Stimulated activated CD4-positive, alpha-beta T cell treated with anti-CD3 and anti-CD28 coated beads, Interleukin-15, amount 100 ng/mL, for 48 hours (primary cell): ENCODE data around the gene GRK1.

Source experiments
- DNase-seq, 2 donors: peaks; one replicate each; pipeline ENCODE4 v3.0.0-alpha.2; 2020; ENCODE audit warnings: low read depth in 2 of 2

GRK1 gene

DNA sequence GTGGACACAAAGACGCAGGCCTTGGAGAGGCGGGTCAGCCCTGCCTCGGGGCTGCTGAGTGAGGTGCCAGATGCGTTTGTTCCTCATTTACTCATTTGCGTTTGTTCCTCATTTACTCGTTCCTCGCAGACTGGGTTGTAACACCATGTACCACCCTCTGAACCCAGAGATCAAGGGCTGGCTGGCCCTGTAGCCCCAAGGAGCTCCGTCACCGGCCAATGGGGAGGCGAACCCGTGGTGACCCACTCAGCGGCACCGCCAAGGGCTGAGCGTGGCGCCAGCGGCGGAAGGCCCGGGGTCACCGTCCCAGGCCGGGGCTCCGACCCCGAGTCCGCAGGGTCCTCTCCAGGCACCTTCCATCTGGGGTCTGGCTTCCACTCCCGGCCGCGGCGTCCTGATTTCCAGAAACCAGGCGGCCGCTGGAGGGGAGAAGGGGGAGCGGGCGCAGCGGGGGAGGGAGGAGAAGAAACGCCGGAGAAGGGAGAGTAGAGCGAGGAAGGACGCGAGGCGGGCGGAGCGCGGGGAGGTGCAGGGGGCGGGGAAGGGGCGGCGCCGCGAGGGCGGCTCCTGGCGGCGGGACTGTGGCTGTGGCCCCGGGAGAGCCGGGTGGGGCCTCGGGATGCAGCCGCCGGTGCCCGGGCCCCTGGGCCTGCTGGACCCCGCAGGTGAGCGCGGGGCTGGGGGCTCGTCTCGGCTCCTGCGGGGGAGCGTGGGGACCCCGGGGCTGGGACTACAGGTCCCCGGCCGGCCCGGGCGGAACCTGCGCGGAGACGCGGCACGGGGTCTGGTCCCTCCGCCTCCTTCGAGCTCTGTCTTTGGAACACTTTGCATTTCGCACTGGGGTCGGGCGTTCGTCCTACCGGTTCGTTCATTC, 91.9 kb downstream of the GRK1 start, which contains the start of gene TMEM255B:
Gene TMEM255B, plus strand, starts transcription at position 576 of the 874 bp plus-strand sequence. Its CDS starts 44 bp downstream, at position 620.
- peak; percentile 52 to 65 for DNase-seq

DNA sequence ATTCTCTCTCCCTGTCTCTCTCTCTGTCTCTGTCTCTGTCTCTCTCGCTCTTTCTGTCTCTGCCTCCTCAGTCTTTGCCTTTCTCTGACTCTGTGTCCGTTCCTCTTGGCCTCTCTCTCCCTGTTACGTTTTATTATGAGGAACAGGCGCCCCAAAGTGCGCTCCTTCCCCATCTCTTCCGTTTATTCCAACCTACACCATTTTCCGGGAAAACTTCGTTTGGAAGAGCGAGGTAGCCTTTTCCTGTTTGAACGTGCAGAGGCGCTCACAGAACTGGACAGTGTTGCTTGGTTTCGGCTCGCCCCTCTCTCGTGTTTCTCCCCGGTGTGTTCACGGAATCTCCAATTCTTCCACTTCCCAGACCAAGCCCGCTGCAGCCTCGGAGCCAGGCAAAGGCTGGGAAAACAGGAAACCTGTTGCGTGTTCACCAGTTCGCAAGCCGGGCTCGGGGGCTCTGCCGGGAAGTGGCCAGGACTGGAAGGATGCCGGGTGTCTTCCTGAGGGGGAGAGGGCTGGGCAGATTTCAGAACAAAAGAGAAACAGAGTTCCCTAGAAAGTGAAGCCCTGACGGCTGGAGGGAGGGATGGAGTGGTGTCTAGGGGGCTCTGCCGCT, 92.6 kb downstream of the GRK1 start:
- no peak for DNase-seq

DNA sequence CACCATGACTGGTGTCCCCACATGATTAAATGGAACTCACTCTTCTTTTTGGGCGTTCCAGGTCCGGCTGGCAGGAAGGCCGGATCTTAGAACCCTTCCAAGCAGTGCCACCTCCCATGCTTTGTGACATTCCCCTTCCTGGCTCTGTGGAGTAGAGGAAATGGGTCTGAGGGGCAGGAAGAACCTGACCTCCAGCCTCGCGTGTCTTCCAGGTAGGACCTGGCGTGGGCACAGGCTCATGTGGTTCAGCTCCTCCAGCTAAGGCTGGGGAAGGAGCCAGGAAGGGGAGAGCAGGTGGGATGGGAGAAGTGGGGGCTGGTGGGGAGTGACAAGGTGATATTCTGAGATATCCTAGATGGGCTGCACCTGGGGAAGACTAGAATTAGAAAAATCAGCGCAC, 94.1 kb downstream of the GRK1 start:
- no peak for DNase-seq

DNA sequence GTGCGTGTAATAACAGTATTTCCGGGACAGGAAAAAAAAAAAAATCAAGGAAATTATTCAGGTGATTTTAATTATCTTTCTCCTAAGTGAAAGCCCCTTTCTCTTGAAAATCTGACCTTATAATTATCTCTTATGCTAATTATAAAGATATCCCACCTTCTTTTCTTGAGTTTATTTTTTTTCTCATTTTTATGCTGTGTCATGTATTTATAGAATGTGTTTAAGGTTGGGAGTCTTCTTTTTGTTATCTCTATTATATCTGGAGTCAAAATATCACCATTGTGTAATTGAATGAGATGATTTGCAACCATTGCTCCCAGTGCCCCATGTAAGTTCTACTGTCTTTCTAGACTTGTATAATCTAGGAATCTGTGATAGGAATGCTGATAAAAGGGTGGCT, 95.1 kb downstream of the GRK1 start:
- DNase-seq: no peak

DNA sequence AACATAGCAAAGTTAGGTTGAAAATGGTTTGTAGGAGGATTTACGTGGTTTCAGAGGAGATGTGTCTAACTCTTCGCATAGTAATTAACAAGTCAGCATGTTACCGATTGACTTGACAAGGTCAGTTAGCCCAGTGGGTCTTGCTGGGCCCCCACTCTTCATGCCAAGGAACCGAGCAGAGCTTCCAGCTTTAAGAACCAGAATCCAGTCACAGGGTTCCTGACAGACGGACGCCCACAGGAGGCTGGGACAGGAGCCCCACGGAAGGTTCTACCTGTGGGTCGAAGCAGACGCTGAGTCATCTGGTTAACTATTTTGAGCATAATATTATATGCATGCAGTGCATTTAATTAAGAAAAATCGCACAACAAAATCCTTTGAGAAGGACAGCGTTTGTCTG, 95.5 kb downstream of the GRK1 start:
- DNase-seq: no peak

DNA sequence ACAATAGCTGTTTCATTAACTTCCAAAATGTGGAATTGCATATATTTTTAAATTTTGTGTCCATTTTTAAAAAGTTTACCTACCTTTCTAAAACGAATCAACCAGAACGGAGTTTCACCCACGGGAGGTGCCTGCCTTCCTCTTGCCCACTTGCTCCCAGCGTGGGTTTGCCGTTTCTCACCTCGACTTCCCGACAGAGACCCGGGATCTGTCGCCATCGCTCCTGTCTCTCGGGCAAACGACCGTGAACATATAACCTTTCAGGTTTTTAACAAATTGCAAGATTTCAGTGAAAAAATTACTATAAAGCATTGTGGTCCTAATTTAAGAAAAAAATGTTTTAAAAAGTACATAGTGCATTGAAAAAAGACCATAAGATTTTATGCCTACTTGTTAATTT, 96.2 kb downstream of the GRK1 start:
- DNase-seq: no peak

DNA sequence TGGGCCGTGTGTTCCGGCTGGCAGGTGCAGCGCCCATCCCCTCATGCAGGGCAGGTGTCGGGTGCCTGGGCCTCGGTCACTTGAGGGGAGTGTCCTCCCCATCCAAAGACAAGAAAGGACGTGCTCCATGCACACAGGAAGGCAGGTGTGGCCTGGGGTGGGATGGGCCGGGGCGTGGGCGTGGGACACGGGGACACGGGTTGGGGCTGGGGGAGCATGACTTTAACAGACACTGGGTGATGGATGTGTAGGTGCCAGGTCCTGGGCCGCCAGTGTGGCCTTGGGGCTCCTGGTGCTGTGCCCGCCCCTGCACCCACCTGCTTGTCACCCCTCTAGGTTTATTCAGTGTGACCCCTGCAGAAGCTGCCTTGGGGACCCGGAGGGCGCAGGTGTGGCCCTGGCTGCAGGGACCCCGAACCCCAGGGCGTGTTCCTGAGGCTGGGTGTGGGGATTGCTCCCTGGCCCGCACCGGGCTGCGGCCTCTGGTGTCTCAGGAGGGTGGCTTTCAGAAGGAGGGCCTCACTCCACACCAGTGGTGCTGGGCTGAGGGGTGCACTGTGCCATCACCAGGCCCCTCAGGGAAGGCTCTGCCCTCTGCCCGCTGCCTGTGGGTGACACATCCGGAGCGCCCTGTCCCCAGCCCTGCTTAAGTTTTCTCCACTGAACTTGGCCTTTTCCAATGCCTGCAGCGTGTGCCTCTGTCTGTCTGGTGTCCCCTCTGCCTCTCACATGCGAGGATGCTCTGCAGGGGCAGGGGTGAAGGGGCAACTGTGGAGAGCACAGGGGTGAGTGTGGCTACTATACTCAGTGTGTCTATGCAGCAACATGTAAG, 97.2 kb downstream of the GRK1 start:
- no peak for DNase-seq

DNA sequence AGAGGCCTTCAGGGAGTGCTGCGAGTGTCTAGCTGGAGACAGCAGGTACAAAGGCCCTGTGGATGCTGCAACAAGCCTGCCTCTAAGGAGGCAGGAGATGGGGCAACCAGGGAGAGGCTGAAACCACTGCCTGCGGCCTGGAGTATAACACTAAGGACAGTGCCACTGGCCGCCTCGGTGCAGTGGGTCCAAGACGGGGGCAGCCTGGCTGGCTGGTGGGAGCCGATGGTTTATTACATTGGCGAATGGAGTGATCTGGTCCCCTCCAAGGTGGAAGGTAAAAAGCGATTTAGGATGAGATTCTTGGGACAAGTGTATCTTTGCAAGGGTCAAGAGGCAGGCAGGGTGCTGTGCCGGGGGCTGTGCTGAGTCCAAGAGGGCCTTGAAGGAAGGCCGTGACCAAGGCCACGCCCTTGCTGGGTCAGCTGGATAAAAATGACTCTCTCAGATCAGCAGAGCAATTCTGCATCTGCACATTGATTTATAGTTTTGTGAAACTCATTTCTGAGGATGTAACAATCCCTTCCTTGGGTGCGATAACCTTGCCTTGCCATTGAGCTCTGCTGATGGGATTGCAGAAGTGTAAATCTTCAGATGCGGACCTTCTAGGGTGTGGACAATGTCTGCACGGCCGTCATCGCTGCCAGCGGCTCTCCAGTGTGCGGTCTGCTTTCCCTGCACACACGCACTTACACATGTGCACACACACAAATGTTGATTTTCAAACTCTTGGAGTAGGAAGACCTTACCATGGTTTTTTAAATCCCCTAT, 98.0 kb downstream of the GRK1 start:
- no peak for DNase-seq

DNA sequence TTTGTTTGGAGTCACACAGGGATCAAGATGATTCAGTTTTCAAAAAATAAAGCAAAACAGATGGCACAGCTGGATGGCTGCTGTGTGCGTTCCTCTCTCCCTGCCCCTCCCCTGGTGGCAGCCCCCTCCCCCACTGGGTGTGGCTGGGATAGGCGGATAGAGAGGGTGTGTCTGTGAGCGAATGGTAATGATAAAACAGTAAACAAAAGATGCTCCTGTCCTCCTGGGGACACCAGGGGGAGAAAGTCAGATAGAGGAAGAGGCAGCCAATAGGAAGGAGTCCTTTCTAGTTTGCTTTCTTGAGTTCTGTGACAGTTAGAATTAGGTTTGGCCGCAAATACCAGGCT, 98.5 kb downstream of the GRK1 start:
- no peak for DNase-seq

DNA sequence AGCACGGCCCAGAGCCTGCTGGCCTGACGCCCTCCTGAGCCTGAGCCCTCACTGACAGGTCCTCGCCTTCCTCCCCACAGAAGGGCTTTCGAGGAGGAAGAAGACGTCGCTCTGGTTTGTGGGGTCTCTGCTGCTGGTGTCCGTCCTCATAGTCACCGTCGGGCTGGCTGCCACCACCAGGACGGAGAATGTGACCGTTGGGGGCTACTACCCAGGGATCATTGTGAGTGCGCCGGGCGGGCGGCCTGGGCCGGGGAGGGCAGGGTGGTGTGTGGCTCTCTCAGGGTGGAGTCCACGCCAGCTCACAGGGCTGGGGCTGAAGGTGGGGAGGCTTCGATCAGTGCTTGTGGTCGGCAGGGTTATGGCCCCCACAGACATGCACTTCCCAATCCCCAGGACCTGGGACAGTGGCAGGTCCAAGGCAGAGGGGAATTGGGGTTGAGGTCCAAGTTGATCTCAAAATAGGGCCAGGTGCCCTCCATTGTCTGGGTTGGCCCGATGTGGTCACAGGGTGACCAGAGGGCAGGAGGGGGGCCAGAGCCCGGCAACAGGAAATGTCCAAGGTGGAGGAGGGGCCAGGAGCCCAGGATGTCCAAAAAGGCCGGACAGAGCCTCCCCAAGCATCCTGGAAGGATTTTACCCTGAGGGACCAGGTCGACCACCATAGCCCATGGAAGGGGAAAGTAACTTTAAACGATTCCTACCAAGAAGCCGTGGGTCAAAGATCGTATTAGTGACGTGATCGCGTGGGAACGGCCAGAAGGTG, 99.2 kb downstream of the GRK1 start:
- DNase-seq: no peak

DNA sequence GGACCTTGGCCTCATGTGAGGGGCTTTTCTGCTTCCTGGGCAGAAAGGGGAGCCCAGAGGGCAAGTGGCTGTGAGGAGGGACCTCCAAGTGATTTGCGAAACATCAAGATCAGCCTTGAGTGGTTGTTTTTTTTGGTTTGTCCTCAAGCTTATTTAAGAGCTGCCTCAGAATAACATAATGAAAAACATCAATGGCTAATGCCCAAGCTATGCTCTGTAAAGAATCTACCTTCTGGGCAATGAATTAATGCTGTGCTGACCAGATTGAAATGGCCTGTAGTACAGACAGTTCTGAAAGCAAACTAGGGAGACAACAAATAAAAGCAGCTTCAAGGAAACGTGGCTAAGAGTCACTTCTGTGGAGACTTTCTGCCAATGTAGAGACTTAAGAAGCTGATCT, 100.3 kb downstream of the GRK1 start:
- no peak for DNase-seq

DNA sequence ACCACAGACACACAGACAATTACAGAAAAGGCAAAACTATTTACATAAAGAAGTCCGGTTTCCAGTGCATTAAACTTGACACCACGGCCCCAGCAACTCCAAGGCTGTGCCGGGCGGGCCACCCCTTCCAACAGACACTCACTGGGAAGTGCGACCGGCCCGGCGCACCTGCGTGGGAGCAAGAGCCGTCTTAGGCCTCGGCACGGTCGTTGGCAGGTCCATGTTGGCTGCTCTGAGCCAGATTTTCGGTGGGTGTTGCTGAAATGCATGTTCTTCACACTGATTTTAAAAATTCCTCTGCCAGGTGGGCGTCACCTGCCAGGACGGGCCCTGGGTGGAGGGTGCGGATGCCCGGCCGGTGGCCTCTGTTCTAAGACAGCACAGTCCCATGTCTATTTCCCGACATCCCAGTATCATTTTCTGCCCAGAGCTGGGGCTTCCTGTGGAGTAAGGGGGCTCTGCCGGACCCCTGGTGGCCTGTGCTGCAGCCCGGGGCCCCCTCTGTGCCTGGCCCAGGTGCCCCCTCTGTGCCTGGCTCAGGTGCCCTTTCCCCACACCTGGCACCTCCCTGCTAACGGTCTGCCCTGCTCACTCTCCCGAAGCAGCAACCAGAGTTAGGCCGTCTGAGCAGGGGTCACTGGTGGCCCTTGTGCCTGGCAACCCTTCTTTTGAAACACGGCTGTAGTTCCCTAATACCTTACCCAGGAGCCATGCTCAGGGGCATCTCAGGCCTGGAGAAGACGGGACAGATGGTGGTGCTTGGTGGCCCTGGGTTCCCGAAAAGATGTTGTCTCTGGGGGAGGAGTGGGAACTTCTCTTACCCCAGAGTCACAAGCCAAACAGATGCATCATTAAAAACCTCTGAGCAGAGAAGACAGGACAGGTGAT, 101.2 kb downstream of the GRK1 start:
- DNase-seq: no peak

DNA sequence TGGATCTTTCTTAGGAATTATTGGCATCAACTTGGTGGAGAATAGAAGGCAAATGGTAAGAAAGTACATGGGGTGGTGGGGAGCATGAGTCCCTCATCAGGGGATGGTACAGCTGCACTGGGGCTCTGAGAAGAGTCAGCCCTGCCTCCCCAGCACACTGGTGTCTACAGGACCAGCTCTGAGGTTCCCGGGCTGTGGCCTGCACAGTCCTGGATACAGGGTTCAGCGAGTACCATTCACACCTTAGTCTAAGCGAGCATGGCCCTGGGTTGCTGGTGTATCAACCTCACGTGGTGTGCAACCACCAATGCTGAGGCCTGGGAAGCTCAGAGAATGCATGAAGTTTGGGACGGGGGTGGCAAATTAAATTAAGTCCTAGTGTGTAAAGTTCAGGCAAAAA, 102.1 kb downstream of the GRK1 start:
- no peak for DNase-seq

DNA sequence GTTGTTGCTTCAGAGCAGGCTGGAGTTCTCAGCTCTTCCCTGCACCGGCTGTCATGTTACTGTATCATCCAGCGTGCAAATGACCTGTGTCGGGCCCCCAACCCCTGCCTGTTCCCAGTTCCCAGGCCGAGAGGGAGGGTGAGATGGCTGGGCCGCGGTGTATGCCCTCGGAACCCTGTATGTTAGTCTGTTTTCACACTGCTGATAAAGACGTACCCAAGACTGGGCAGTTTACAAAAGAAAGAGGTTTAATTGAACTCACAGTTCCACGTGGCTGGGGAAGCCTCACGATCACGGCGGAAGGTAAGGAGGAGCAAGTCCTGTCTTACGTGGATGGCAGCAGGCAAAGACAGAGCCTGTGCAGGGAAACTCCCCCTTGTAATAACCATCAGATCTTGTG, 102.9 kb downstream of the GRK1 start:
- DNase-seq: no peak

DNA sequence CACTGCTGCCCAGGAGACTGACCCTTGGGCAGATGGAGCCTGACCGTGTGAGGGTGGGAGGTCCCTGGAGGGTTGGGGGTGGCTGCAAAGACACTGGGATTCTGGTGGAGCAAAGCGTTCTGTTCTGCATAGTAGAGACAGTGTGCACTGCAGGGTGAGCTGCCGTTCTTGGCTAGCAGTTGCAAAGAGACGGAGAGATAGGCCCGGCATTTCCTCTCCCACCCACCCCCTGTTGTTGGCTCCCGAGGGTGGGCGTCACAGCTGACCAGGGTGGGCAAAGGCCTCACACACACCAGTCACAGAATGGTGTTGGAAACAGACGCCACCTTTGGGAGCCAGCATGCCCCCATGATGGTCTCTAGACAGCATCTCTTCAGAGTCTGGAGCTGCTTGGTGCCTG, 103.4 kb downstream of the GRK1 start:
- DNase-seq: no peak

DNA sequence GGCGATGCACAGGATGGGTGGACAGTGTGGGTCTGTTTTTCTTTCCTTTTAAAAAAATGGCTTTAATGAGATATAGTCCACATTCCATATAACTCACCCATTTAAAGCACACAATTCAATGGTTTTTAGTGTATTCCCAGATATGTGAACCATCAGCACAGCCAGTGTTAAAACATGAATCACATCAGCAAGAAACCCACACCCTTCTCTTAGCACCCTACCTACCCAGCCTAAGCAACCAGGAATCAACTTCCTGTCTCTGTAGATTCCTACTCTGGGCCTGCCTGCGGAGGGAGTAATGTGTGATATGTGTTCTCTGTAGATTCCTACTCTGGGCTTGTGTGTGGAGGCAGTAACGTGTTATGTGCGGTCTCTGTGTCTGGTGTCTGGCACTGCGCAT, 103.9 kb downstream of the GRK1 start:
- no peak for DNase-seq

DNA sequence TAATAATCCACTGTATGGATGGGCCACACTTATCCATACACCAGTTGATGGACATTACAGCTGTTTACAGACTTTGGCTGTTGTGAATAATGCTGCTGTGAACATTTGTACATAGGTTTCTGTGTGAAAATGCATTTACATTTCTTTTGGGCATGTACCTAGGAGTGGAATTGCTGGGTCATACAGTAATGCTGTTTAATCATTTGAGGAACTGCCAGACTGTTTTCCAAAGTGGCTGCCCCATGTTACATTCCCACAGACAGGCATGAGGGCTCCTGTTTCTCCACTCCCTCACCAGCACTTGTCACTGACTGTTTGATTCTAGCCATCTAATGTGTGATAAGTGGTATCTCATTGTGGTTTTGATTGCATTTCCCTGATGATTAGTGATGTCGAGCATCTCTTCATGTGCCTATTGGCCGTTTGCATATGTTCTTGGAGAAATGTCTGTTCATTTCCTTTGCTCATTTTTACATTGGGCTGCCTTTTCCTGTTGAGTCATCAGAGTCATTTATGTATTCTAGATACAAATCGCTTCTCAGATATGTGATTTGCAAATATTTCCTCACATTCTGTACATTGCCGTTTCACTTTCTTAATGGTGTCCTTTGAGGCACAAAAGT, 104.8 kb downstream of the GRK1 start:
- DNase-seq: no peak

DNA sequence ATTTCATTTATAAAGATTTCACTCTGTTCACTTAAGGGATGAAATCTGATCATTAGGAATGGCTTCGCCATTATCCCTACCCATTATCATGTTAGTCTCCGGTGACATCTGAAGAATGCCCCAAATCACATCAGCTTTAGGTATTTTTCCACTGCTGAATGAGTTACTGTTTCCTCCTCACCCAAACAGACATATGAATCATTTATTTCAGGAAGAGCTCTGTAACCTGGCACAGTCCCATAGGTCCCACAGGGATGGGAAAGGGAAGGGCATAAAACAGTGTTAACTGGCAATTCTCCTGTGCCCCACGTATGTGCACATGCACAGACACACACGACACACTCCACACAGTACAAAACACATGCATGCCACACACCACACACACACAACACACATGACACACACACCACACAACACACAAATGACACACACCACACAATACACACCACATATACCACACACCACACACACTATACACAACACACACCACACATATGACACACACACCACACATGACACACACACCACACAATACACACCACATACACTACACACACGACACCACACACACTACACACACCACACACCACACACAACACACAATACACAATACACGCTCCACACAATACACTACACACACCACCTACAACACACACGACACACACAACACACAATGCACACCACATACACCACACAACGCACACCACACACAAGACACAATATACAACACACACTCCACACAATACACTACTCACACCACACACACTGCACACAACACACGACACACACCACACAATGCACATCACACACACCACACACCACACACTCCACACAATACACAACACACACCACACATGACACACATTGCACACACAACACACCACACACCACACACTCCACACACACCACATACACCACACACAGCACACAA, 107.4 kb downstream of the GRK1 start:
- no peak for DNase-seq
